ENCODE measurements around the gene JADE3. TPM values are rescaled to one million over a fixed set of nuclear protein-coding genes. Genes with fewer than 3 reads are reported as not detected.

The JADE3 gene
- polyA plus RNA-seq, 1 donor from 2014 or later: 6.8 TPM

- Histone ChIP-seq H3K9me3 (ENCODE audit: low read length) (no peaks in the 10 kb centered on the region), H3K9me2 (ENCODE audit: insufficient read depth, low read length) (no peaks in the 10 kb centered on the region), H3K27ac (ENCODE audit: low read length) (no peak overlapping the region), H3K36me3 (ENCODE audit: insufficient read depth, low read length) (no peaks in the 10 kb centered on the region), H3F3A (ENCODE audit: insufficient read depth, low read length, poor library complexity, severe bottlenecking) (no peaks in the 10 kb centered on the region), H4K20me1 (ENCODE audit: insufficient read depth) (no peaks in the 10 kb centered on the region), H3K4me3 (ENCODE audit: low read length) (no peak overlapping the region), H3K79me2 (replicated peaks; ENCODE audit: insufficient read depth, low read length) (peaks cover 10% of the 10 kb centered on the region), H3K4me2 (ENCODE audit: low read length) (no peak overlapping the region), H3K27me3 (ENCODE audit: insufficient read depth, low read depth, low read length) (no peaks in the 10 kb centered on the region), H3K9ac (ENCODE audit: low read length) (no peak overlapping the region), H2AFZ (ENCODE audit: low read depth, low read length) (no peak overlapping the region)
- no peak for TF ChIP-seq POLR2AphosphoS5 (IDR thresholded peaks at IDR 0.05)
- no peak for TF ChIP-seq TAF1 (IDR thresholded peaks at IDR 0.05; ENCODE audit: low read depth)
- no peak for TF ChIP-seq MXI1 (conservative IDR thresholded peaks at IDR 0.05; ENCODE audit: poor library complexity, severe bottlenecking)
- TF ChIP-seq, protein P1, sequence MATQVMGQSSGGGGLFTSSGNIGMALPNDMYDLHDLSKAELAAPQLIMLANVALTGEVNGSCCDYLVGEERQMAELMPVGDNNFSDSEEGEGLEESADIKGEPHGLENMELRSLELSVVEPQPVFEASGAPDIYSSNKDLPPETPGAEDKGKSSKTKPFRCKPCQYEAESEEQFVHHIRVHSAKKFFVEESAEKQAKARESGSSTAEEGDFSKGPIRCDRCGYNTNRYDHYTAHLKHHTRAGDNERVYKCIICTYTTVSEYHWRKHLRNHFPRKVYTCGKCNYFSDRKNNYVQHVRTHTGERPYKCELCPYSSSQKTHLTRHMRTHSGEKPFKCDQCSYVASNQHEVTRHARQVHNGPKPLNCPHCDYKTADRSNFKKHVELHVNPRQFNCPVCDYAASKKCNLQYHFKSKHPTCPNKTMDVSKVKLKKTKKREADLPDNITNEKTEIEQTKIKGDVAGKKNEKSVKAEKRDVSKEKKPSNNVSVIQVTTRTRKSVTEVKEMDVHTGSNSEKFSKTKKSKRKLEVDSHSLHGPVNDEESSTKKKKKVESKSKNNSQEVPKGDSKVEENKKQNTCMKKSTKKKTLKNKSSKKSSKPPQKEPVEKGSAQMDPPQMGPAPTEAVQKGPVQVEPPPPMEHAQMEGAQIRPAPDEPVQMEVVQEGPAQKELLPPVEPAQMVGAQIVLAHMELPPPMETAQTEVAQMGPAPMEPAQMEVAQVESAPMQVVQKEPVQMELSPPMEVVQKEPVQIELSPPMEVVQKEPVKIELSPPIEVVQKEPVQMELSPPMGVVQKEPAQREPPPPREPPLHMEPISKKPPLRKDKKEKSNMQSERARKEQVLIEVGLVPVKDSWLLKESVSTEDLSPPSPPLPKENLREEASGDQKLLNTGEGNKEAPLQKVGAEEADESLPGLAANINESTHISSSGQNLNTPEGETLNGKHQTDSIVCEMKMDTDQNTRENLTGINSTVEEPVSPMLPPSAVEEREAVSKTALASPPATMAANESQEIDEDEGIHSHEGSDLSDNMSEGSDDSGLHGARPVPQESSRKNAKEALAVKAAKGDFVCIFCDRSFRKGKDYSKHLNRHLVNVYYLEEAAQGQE (IDR thresholded peaks at IDR 0.05; ENCODE audit: borderline replicate concordance): no peak
- no peak for TF ChIP-seq RAD21 (conservative IDR thresholded peaks at IDR 0.05)
- TF ChIP-seq EP300 (conservative IDR thresholded peaks at IDR 0.05; ENCODE audit: poor library complexity, severe bottlenecking): no peak
- TF ChIP-seq CTCF (IDR thresholded peaks at IDR 0.05; ENCODE audit: poor library complexity, severe bottlenecking): no peak
- TF ChIP-seq SMC3 (conservative IDR thresholded peaks at IDR 0.05; ENCODE audit: poor library complexity): no peak
- TF ChIP-seq EZH2 (IDR thresholded peaks at IDR 0.05; ENCODE audit: borderline replicate concordance, insufficient read depth, low read length, poor library complexity, severe bottlenecking): no peak
Measured at GRCh38 chrX:46941341-46941740, 29.1 kb downstream of the JADE3 start.

- no peak overlapping the region for H2AFZ ChIP-seq (ENCODE audit: low read depth, low read length)
- H3K27ac ChIP-seq (ENCODE audit: low read length): no peak overlapping the region
- peaks cover 4% of the 10 kb centered on the region for H3K79me2 ChIP-seq (replicated peaks; ENCODE audit: insufficient read depth, low read length)
- H4K20me1 ChIP-seq (ENCODE audit: insufficient read depth): no peaks in the 10 kb centered on the region
- no peaks in the 10 kb centered on the region for H3K9me3 ChIP-seq (ENCODE audit: low read length)
- H3K9ac ChIP-seq (ENCODE audit: low read length): no peak overlapping the region
- no peaks in the 10 kb centered on the region for H3K9me2 ChIP-seq (ENCODE audit: insufficient read depth, low read length)
- no peaks in the 10 kb centered on the region for H3F3A ChIP-seq (ENCODE audit: insufficient read depth, low read length, poor library complexity, severe bottlenecking)
- TF ChIP-seq TAF1 (IDR thresholded peaks at IDR 0.05; ENCODE audit: low read depth) (no peak), POLR2AphosphoS5 (IDR thresholded peaks at IDR 0.05) (no peak)
- TF ChIP-seq, protein P1 (IDR thresholded peaks at IDR 0.05; ENCODE audit: borderline replicate concordance): no peak
- H3K27me3 ChIP-seq (ENCODE audit: insufficient read depth, low read depth, low read length): no peaks in the 10 kb centered on the region
- no peak overlapping the region for H3K4me3 ChIP-seq (ENCODE audit: low read length)
- H3K36me3 ChIP-seq (ENCODE audit: insufficient read depth, low read length): no peaks in the 10 kb centered on the region
- H3K4me2 ChIP-seq (ENCODE audit: low read length): no peak overlapping the region
Measured at GRCh38 chrX:46953137-46953527, 40.9 kb downstream of the JADE3 start.
